ENCODE measurements around the gene PBX2. TPM values are rescaled to one million over a fixed set of nuclear protein-coding genes. Genes with fewer than 3 reads are reported as not detected.

Gene PBX2
- total RNA-seq, 1 experiment from 2014 or later: 130 TPM

DNA sequence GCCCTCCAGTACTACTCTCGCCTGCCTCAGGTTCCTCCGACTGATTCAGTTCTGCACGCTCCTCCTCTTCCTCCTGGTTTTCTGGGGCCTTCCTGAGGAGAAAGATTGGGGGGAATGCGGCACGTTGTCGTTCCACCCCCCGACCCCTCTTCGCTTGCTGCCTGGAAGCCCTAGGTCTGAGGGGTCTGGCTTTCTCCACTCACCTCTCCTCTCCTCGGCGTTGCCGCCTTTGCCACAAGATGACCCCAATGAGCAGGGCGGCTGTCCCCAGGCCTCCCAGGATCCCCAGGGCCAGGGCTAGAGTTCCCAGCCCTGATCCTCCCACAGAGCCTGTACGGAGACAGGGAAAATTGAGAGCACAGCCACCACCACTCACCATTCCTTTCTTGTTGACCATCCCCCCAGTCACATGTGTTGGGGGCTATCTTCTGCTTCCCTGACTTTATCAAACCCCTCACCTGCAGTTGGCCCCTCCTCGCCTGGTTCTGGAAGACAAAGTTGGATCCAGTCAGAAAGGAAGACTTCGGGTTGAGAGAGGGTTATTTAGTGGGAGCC, 8.8 kb downstream of the PBX2 start (continued):
- TF ChIP-seq, protein P1, sequence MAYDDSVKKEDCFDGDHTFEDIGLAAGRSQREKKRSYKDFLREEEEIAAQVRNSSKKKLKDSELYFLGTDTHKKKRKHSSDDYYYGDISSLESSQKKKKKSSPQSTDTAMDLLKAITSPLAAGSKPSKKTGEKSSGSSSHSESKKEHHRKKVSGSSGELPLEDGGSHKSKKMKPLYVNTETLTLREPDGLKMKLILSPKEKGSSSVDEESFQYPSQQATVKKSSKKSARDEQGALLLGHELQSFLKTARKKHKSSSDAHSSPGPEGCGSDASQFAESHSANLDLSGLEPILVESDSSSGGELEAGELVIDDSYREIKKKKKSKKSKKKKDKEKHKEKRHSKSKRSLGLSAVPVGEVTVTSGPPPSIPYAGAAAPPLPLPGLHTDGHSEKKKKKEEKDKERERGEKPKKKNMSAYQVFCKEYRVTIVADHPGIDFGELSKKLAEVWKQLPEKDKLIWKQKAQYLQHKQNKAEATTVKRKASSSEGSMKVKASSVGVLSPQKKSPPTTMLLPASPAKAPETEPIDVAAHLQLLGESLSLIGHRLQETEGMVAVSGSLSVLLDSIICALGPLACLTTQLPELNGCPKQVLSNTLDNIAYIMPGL (CRISPR knock-in tag; IDR thresholded peaks at IDR 0.05): no peak
- TF ChIP-seq ZNF121 (CRISPR knock-in tag; IDR thresholded peaks at IDR 0.05) (no peak), ETV6 (CRISPR knock-in tag; IDR thresholded peaks at IDR 0.05) (no peak), SOX15 (CRISPR knock-in tag; IDR thresholded peaks at IDR 0.05) (no peak), SMAD4 (CRISPR knock-in tag; IDR thresholded peaks at IDR 0.05) (no peak), ZNF263 (CRISPR knock-in tag; IDR thresholded peaks at IDR 0.05; ENCODE audit: low read depth) (no peak), ZNF219 (CRISPR knock-in tag; IDR thresholded peaks at IDR 0.05; ENCODE audit: borderline replicate concordance) (no peak), EMX1 (CRISPR knock-in tag; IDR thresholded peaks at IDR 0.05) (no peak)
- TF ChIP-seq, protein P2, sequence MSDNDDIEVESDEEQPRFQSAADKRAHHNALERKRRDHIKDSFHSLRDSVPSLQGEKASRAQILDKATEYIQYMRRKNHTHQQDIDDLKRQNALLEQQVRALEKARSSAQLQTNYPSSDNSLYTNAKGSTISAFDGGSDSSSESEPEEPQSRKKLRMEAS (CRISPR knock-in tag; IDR thresholded peaks at IDR 0.05): no peak
- TF ChIP-seq, protein P3, sequence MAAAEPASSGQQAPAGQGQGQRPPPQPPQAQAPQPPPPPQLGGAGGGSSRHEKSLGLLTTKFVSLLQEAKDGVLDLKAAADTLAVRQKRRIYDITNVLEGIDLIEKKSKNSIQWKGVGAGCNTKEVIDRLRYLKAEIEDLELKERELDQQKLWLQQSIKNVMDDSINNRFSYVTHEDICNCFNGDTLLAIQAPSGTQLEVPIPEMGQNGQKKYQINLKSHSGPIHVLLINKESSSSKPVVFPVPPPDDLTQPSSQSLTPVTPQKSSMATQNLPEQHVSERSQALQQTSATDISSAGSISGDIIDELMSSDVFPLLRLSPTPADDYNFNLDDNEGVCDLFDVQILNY (CRISPR knock-in tag; IDR thresholded peaks at IDR 0.05): no peak
- TF ChIP-seq, protein P4, sequence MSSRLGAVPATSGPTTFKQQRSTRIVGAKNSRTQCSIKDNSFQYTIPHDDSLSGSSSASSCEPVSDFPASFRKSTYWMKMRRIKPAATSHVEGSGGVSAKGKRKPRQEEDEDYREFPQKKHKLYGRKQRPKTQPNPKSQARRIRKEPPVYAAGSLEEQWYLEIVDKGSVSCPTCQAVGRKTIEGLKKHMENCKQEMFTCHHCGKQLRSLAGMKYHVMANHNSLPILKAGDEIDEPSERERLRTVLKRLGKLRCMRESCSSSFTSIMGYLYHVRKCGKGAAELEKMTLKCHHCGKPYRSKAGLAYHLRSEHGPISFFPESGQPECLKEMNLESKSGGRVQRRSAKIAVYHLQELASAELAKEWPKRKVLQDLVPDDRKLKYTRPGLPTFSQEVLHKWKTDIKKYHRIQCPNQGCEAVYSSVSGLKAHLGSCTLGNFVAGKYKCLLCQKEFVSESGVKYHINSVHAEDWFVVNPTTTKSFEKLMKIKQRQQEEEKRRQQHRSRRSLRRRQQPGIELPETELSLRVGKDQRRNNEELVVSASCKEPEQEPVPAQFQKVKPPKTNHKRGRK (CRISPR knock-in tag; IDR thresholded peaks at IDR 0.05; ENCODE audit: borderline replicate concordance): no peak
- TF ChIP-seq, protein P5, sequence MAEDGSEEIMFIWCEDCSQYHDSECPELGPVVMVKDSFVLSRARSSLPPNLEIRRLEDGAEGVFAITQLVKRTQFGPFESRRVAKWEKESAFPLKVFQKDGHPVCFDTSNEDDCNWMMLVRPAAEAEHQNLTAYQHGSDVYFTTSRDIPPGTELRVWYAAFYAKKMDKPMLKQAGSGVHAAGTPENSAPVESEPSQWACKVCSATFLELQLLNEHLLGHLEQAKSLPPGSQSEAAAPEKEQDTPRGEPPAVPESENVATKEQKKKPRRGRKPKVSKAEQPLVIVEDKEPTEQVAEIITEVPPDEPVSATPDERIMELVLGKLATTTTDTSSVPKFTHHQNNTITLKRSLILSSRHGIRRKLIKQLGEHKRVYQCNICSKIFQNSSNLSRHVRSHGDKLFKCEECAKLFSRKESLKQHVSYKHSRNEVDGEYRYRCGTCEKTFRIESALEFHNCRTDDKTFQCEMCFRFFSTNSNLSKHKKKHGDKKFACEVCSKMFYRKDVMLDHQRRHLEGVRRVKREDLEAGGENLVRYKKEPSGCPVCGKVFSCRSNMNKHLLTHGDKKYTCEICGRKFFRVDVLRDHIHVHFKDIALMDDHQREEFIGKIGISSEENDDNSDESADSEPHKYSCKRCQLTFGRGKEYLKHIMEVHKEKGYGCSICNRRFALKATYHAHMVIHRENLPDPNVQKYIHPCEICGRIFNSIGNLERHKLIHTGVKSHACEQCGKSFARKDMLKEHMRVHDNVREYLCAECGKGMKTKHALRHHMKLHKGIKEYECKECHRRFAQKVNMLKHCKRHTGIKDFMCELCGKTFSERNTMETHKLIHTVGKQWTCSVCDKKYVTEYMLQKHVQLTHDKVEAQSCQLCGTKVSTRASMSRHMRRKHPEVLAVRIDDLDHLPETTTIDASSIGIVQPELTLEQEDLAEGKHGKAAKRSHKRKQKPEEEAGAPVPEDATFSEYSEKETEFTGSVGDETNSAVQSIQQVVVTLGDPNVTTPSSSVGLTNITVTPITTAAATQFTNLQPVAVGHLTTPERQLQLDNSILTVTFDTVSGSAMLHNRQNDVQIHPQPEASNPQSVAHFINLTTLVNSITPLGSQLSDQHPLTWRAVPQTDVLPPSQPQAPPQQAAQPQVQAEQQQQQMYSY (CRISPR knock-in tag; IDR thresholded peaks at IDR 0.05): no peak

DNA sequence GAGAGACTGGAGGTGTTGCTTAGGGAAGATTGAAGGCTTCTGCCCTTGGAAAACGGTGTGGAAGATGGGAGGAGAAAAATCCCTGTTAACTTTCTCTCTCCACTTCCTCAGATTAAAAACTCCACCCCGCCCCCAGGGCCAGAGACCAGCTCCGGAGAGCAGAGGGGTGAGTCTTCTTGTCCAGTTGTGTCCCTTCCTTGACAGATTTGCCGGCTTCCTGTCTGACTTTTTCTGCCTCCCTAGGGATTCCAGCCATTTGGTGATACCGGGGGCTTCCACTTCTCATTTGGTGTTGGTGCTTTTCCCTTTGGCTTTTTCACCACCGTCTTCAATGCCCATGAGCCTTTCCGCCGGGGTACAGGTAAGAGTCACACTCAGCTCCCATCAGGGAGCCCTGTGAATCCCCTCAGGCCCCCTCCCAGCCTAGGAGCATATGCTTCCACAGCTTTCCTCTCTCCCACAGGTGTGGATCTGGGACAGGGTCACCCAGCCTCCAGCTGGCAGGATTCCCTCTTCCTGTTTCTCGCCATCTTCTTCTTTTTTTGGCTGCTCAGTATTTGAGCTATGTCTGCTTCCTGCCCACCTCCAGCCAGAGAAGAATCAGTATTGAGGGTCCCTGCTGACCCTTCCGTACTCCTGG, 10.1 kb downstream of the PBX2 start:
- POLR2A ChIA-PET: no interaction called here
- Mint-ChIP-seq H3K9me3 (no peaks in the 10 kb centered on the region), H3K27ac (no peak overlapping the region), H3K36me3 (peaks cover 23% of the 10 kb centered on the region), H3K4me1 (peaks cover 22% of the 10 kb centered on the region), H3K27me3 (ENCODE audit: low read depth) (no peaks in the 10 kb centered on the region), H3K4me3 (peak overlapping the region; percentile 82)
- CTCF ChIA-PET: no interaction called here
- ATAC-seq (no peak), DNase-seq (ENCODE audit: low spot score) (no peak)
- TF ChIP-seq RELA (CRISPR knock-in tag; IDR thresholded peaks at IDR 0.05; ENCODE audit: borderline replicate concordance) (no peak), NR3C1 (CRISPR knock-in tag; conservative IDR thresholded peaks at IDR 0.05; ENCODE audit: low read depth) (no peak)
- TF ChIP-seq, protein P6, sequence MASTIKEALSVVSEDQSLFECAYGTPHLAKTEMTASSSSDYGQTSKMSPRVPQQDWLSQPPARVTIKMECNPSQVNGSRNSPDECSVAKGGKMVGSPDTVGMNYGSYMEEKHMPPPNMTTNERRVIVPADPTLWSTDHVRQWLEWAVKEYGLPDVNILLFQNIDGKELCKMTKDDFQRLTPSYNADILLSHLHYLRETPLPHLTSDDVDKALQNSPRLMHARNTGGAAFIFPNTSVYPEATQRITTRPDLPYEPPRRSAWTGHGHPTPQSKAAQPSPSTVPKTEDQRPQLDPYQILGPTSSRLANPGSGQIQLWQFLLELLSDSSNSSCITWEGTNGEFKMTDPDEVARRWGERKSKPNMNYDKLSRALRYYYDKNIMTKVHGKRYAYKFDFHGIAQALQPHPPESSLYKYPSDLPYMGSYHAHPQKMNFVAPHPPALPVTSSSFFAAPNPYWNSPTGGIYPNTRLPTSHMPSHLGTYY (CRISPR knock-in tag; IDR thresholded peaks at IDR 0.05): no peak
- TF ChIP-seq, protein P7, sequence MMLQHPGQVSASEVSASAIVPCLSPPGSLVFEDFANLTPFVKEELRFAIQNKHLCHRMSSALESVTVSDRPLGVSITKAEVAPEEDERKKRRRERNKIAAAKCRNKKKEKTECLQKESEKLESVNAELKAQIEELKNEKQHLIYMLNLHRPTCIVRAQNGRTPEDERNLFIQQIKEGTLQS (CRISPR knock-in tag; conservative IDR thresholded peaks at IDR 0.05): no peak
- TF ChIP-seq, protein P8, sequence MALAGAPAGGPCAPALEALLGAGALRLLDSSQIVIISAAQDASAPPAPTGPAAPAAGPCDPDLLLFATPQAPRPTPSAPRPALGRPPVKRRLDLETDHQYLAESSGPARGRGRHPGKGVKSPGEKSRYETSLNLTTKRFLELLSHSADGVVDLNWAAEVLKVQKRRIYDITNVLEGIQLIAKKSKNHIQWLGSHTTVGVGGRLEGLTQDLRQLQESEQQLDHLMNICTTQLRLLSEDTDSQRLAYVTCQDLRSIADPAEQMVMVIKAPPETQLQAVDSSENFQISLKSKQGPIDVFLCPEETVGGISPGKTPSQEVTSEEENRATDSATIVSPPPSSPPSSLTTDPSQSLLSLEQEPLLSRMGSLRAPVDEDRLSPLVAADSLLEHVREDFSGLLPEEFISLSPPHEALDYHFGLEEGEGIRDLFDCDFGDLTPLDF (CRISPR knock-in tag; IDR thresholded peaks at IDR 0.05): no peak
- TF ChIP-seq, protein P9, sequence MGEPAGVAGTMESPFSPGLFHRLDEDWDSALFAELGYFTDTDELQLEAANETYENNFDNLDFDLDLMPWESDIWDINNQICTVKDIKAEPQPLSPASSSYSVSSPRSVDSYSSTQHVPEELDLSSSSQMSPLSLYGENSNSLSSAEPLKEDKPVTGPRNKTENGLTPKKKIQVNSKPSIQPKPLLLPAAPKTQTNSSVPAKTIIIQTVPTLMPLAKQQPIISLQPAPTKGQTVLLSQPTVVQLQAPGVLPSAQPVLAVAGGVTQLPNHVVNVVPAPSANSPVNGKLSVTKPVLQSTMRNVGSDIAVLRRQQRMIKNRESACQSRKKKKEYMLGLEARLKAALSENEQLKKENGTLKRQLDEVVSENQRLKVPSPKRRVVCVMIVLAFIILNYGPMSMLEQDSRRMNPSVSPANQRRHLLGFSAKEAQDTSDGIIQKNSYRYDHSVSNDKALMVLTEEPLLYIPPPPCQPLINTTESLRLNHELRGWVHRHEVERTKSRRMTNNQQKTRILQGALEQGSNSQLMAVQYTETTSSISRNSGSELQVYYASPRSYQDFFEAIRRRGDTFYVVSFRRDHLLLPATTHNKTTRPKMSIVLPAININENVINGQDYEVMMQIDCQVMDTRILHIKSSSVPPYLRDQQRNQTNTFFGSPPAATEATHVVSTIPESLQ (CRISPR knock-in tag; IDR thresholded peaks at IDR 0.05): no peak
